BJ (cell line): ENCODE results near the gene RAB23. TPM values are rescaled to one million over a fixed set of nuclear protein-coding genes. Genes with fewer than 3 reads are reported as not detected.

ENCODE experiments used
- CTCF ChIA-PET: fragments of 350-600 bp; formaldehyde crosslinking; extraction: SDS; loops from one replicate; lab custom pipeline; 2021; ENCODE audit warnings: antibody characterized with exemption, inconsistent platforms; lab: Yijun Ruan, JAX
- POLR2A ChIA-PET: fragments of 300-600 bp; sonication (Branson Sonifier 250); formaldehyde crosslinking; extraction: SDS; loops from one replicate; lab custom pipeline; 2021; ENCODE audit warnings: antibody characterized with exemption; lab: Charles Lee
- DNase-seq: peaks from one replicate; pipeline ENCODE4 v3.0.0-alpha.2; 2011; ENCODE audit warnings: low read depth
- H3K27me3 ChIP-seq: 2 replicates; pipeline ENCODE4 v1.6.0; 2011; ENCODE audit warnings: low read length; ENCODE audit not compliant: control insufficient read depth, insufficient read depth
- H3K36me3 ChIP-seq: 2 replicates; pipeline ENCODE4 v1.5.1; 2011; ENCODE audit warnings: low read length; ENCODE audit not compliant: control insufficient read depth, insufficient read depth
- H3K4me3 ChIP-seq: 2 replicates; pipeline ENCODE4 v1.5.1; 2011; ENCODE audit warnings: low read depth, mild to moderate bottlenecking, control low read depth, low read length
- CTCF ChIP-seq: IDR thresholded peaks from 2 replicates; pipeline ENCODE4 v1.5.1; 2011; ENCODE audit warnings: low read depth, mild to moderate bottlenecking, control low read depth, inconsistent platforms, low read length, moderate library complexity; ENCODE audit not compliant: insufficient read depth
- polyA plus RNA-seq: library from polyadenylated mRNA; depleted of rRNA; stranded (reverse); fragments of >200 nt; gene quantifications from 2 replicates; pipeline ENCODE4 v1.2.3, GENCODE V29; 2011

RAB23 gene
- polyA plus RNA-seq, 1 experiment: 20.6 TPM

GRCh38 chr6:57165080-57165479, 57.0 kb downstream of the RAB23 start:
- Histone ChIP-seq H3K36me3 (peaks cover 2% of the 10 kb centered on the region), H3K4me3 (no peak overlapping the region), H3K27me3 (no peaks in the 10 kb centered on the region)
- TF ChIP-seq CTCF: no peak
- no peak for DNase-seq
- ChIA-PET CTCF (no interaction called here), POLR2A (no interaction called here)

- POLR2A ChIA-PET: no interaction called here
- no peaks in the 10 kb centered on the region for H3K27me3 ChIP-seq
- peaks cover 2% of the 10 kb centered on the region for H3K36me3 ChIP-seq
- DNase-seq: no peak
- TF ChIP-seq CTCF: no peak
- H3K4me3 ChIP-seq: no peak overlapping the region
- CTCF ChIA-PET: no interaction called here
These were observed 58.2 kb downstream of the RAB23 start for GRCh38 chr6:57163956-57164355.

- H3K36me3 ChIP-seq: peaks cover 1% of the 10 kb centered on the region
- H3K4me3 ChIP-seq: no peak overlapping the region
- ChIA-PET CTCF (interaction anchor here (1.0 kb wide), 2 partner anchors 24 to 255 kb away, joined by 3 read pairs; no protein-coding TSS in a partner anchor), POLR2A (no interaction called here)
- no peak for DNase-seq
- no peak for TF ChIP-seq CTCF
- no peaks in the 10 kb centered on the region for H3K27me3 ChIP-seq
These were observed 59.6 kb downstream of the RAB23 start for GRCh38 chr6:57162516-57162915.

GRCh38 chr6:57162028-57162427, 60.1 kb downstream of the RAB23 start:
- Histone ChIP-seq H3K36me3 (no peaks in the 10 kb centered on the region), H3K27me3 (no peaks in the 10 kb centered on the region), H3K4me3 (no peak overlapping the region)
- POLR2A ChIA-PET: interaction anchor here (0.6 kb wide), 1 partner anchor 67 kb away, joined by 3 read pairs; no protein-coding TSS in a partner anchor
- no peak for DNase-seq
- no peak for TF ChIP-seq CTCF
- CTCF ChIA-PET: interaction anchor here (1.0 to 1.1 kb wide), 4 partner anchors 9 to 255 kb away, joined by 3 to 4 read pairs (median 3); no protein-coding TSS in a partner anchor

GRCh38 chr6:57159127-57159526, 63.0 kb downstream of the RAB23 start:
- no peak for DNase-seq
- ChIA-PET CTCF (no interaction called here), POLR2A (interaction anchor here (0.6 kb wide), 1 partner anchor 108 kb away, joined by 8 read pairs; no protein-coding TSS in a partner anchor)
- Histone ChIP-seq H3K36me3 (no peaks in the 10 kb centered on the region), H3K27me3 (no peaks in the 10 kb centered on the region), H3K4me3 (no peak overlapping the region)
- no peak for TF ChIP-seq CTCF
